K562 (cell line): ENCODE data around the gene ADAMTS10. TPM values are rescaled to one million over a fixed set of nuclear protein-coding genes. Genes with fewer than 3 reads are reported as not detected.

ENCODE experiments used
- ATAC-seq: fragments of 200-7000 bp; cut with Tn5 transposase; 3 replicates; pipeline ENCODE4 v1.9.1; 2020; ENCODE audit warnings: moderate library complexity
- BruUV-seq: library from RNA; stranded (reverse); fragments of 400-500 nt; replicated peaks from 2 replicates; lab custom pipeline; 2021; lab: Mats Ljungman, UMichigan
- CTCF ChIA-PET: fragments of 300-600 bp; formaldehyde crosslinking; extraction: SDS; loops from one replicate; lab custom pipeline; 2021; ENCODE audit warnings: low intra/inter-chr PET ratio; lab: Yijun Ruan, JAX
- POLR2A ChIA-PET: fragments of 300-600, 350-650 bp; sonication (Branson Sonifier 250); formaldehyde crosslinking; extraction: SDS; loops from one replicate; lab custom pipeline; 2021; ENCODE audit warnings: antibody characterized with exemption, inconsistent platforms; lab: Yijun Ruan, JAX
- DNase-seq, 4 experiments: peaks; one replicate each; pipeline versions ENCODE4 v3.0.0 to v3.0.0-alpha.2; 2011 to 2018; ENCODE audit warnings: low spot score in 3 of 4, mixed read lengths in 3 of 4; ENCODE audit errors: extremely low read depth in 1 of 4
- FAIRE-seq: peaks from 2 replicates; lab custom pipeline; 2011; peaks lifted over from hg19 to GRCh38; lab: Jason Lieb, UNC
- H2AFZ ChIP-seq: 2 replicates; pipeline ENCODE4 v1.6.0; 2011; ENCODE audit warnings: low read depth, low read length, control low read depth, inconsistent platforms
- H3K27ac ChIP-seq: fragments of 200-600 bp; 3 replicates; pipeline ENCODE4 v1.8.0; 2011; ENCODE audit warnings: low read depth, mild to moderate bottlenecking, control low read depth, inconsistent platforms, low read length, moderate library complexity, mixed read lengths; ENCODE audit errors: extremely low read depth
- H3K27me3 ChIP-seq, 2 experiments: fragments of 300-600 bp in 1 of 2; 2 replicates in 1 of 2; 3 replicates in 1 of 2; pipeline versions ENCODE4 v1.6.0 to v1.8.0; 2011; ENCODE audit warnings: inconsistent platforms in 2 of 2, low read length in 2 of 2, mild to moderate bottlenecking in 1 of 2, mixed read lengths in 1 of 2, moderate library complexity in 1 of 2; ENCODE audit not compliant: control insufficient read depth in 2 of 2, insufficient read depth in 2 of 2
- H3K36me3 ChIP-seq: fragments of 300-600 bp; 3 replicates; pipeline ENCODE4 v1.8.0; 2011; ENCODE audit warnings: mild to moderate bottlenecking, low read length, inconsistent platforms; ENCODE audit not compliant: control insufficient read depth, insufficient read depth
- H3K4me1 ChIP-seq, 2 experiments: fragments of 200-600 bp in 1 of 2; replicated peaks in 1 of 2; 2 replicates in 1 of 2; 3 replicates in 1 of 2; pipeline versions ENCODE4 v1.5.1 to v1.8.0; 2011; ENCODE audit warnings: inconsistent platforms in 2 of 2, low read length in 2 of 2, mild to moderate bottlenecking in 1 of 2, mixed read lengths in 1 of 2, moderate library complexity in 1 of 2; ENCODE audit not compliant: control insufficient read depth in 2 of 2, insufficient read depth in 2 of 2
- H3K4me2 ChIP-seq: 2 replicates; pipeline ENCODE4 v1.6.1; 2011; ENCODE audit warnings: low read length, control low read depth, inconsistent platforms, mixed read lengths; ENCODE audit not compliant: insufficient read depth
- H3K4me3 ChIP-seq: fragments of 200-600 bp; sonication (generic), shearing (Covaris generic); 2 replicates; pipeline ENCODE4 v1.5.1; 2016; ENCODE audit warnings: control low read depth, inconsistent platforms
- H3K79me2 ChIP-seq: fragments of 200-600 bp; 3 replicates; pipeline ENCODE4 v1.8.0; 2011; ENCODE audit warnings: low read length, inconsistent platforms; ENCODE audit not compliant: control insufficient read depth, insufficient read depth
- H3K9ac ChIP-seq, 2 experiments: 2 replicates each; pipeline versions ENCODE4 v1.6.0 to v1.6.1; 2011; ENCODE audit warnings: low read depth in 2 of 2, low read length in 2 of 2, control low read depth in 1 of 2, inconsistent platforms in 1 of 2, mild to moderate bottlenecking in 1 of 2, mixed read lengths in 1 of 2; ENCODE audit not compliant: insufficient read depth in 1 of 2
- H3K9me1 ChIP-seq: one replicate; pipeline ENCODE4 v1.6.0; 2011; ENCODE audit warnings: inconsistent platforms, mild to moderate bottlenecking, low read length, moderate library complexity; ENCODE audit not compliant: control insufficient read depth, insufficient read depth
- H3K9me3 ChIP-seq: replicated peaks from 2 replicates; pipeline ENCODE4 v1.5.1; 2011; ENCODE audit warnings: low read depth, low read length, inconsistent platforms; ENCODE audit not compliant: control insufficient read depth, insufficient read depth
- H4K20me1 ChIP-seq: replicated peaks from 2 replicates; pipeline ENCODE4 v1.6.1; 2011; ENCODE audit warnings: low read length, inconsistent platforms, mixed read lengths; ENCODE audit not compliant: control insufficient read depth, insufficient read depth
- PYGO2 ChIP-seq: fragments of 450-650 bp; IDR thresholded peaks from 2 replicates; pipeline ENCODE4 v1.6.1; 2016; ENCODE audit warnings: mild to moderate bottlenecking, missing genetic modification characterization, moderate library complexity, missing compliant biosample characterization
- WGBS: fragments of 100-300 bp; shearing (Covaris generic); methylation state at CpG from one replicate; pipeline ENCODE4 v1.1.6; 2016; ENCODE audit warnings: low coverage, mixed read lengths; ENCODE audit not compliant: insufficient coverage; ENCODE audit errors: missing lambda C conversion rate; 5-methylcytosine and 5-hydroxymethylcytosine counted together
- in situ Hi-C: fragments of 300-500 bp; cut with MboI; formaldehyde crosslinking; loops from 4 replicates; pipeline ENCODE4 v1.15.0; 2018; ENCODE audit warnings: inconsistent platforms, mixed read lengths
- intact Hi-C: fragments of 100-400 bp; cut with micrococcal nuclease; formaldehyde crosslinking; loops from 2 replicates; pipeline ENCODE4 v1.14.2; 2022
- polyA plus RNA-seq, 8 experiments: library from polyadenylated mRNA; depleted of rRNA in 4 of 8; stranded (reverse) in 5 of 8; unstranded in 3 of 8; fragments of >200 nt; fragmentation: Nextera tagmentation in 2 of 8; fragmentation: Illumina TruSeq in 1 of 8; extraction: Ambion mirVana in 2 of 8; extraction: Trizol in 1 of 8; gene quantifications; 2 replicates each; pipeline versions ENCODE4 v1.2.1 to v1.2.3, GENCODE V29; 2011 to 2014; ENCODE audit warnings: inconsistent platforms in 1 of 8, missing spikeins in 1 of 8
- total RNA-seq, 7 experiments: library from RNA; depleted of rRNA in 6 of 7; stranded (reverse); fragments of >200 nt in 6 of 7; fragmentation: Illumina TruSeq in 2 of 7; extraction: Trizol in 2 of 7; gene quantifications; 2 replicates each; pipeline versions ENCODE4 v1.2.1 to v1.2.3, GENCODE V29; 2011 to 2021; ENCODE audit warnings: low replicate concordance in 1 of 7
- TF ChIP-seq, protein P1 (sequence below): fragments of 450-650 bp; IDR thresholded peaks from 2 replicates; pipeline ENCODE4 v1.6.1; 2018; ENCODE audit not compliant: partially characterized antibody

ADAMTS10 gene
- total and polyA plus RNA-seq, 9 of the 15 experiments (the other 6 are each of a cell fraction or from before 2014, with no cell fraction given): 0.33 to 1.8 (median 0.57) TPM; not detected in 4

DNA sequence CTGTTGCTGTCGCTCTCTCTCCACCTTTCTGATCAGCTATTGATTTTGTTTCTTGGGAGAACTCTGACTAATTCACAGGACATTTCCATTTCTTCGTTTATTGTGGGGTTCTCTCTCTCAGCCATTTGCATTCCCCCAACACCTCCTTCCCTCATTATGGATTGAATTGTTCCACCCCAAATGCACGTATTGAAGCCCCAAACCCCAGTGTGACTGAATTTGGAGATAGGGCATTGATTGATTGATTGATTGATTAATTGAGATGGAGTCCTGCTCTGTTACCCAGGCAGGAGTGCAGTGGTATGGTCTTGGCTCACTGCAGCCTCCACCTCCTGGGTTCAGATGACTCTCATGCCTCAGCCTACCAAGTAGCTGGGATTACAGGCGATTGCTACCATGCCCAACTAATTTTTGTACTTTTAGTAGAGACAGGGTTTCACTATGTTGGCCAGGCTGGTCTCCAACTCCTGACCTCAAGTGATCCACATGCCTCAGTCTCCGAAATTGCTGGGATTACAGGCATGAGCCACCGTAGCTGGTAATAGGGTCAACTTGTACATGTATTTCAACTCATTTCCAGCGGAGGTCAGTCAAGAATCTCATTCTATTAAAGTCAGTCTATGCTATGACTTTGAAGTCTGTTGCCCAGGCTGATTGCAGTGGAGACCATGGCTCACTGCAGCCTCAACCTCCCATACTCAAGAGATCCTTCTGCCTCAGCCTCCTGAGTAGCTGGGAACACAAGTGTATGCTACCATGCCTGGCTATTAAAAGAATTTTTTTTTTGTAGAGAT is 33.5 kb upstream of the ADAMTS10 start:
- BruUV-seq: no TSS peak
- Histone ChIP-seq H3K79me2 (no peaks in the 10 kb centered on the region), H2AFZ (no peak overlapping the region), H3K9me1 (no peaks in the 10 kb centered on the region), H3K4me2 (no peak overlapping the region), H4K20me1 (no peaks in the 10 kb centered on the region), H3K27me3 (peaks cover 0 to 9% of the 10 kb centered on the region in 2 experiments; a peak in 2 of 5 replicates), H3K9me3 (no peaks in the 10 kb centered on the region), H3K4me1 (no peaks in the 10 kb centered on the region), H3K36me3 (no peaks in the 10 kb centered on the region), H3K9ac (no peak overlapping the region), H3K27ac (no peak overlapping the region)
- in situ Hi-C loops (loop anchor here (5.0 kb wide), 1 partner anchor 433 kb away; no protein-coding TSS in a partner anchor), intact Hi-C loops (no loop called here)
- CTCF ChIA-PET: no interaction called here
- FAIRE-seq (no peak), ATAC-seq (no peak), DNase-seq (no peak)
- POLR2A ChIA-PET: interaction anchor here (0.6 kb wide), 1 partner anchor 377 kb away, joined by 3 read pairs; no protein-coding TSS in a partner anchor
- TF ChIP-seq, protein P1, sequence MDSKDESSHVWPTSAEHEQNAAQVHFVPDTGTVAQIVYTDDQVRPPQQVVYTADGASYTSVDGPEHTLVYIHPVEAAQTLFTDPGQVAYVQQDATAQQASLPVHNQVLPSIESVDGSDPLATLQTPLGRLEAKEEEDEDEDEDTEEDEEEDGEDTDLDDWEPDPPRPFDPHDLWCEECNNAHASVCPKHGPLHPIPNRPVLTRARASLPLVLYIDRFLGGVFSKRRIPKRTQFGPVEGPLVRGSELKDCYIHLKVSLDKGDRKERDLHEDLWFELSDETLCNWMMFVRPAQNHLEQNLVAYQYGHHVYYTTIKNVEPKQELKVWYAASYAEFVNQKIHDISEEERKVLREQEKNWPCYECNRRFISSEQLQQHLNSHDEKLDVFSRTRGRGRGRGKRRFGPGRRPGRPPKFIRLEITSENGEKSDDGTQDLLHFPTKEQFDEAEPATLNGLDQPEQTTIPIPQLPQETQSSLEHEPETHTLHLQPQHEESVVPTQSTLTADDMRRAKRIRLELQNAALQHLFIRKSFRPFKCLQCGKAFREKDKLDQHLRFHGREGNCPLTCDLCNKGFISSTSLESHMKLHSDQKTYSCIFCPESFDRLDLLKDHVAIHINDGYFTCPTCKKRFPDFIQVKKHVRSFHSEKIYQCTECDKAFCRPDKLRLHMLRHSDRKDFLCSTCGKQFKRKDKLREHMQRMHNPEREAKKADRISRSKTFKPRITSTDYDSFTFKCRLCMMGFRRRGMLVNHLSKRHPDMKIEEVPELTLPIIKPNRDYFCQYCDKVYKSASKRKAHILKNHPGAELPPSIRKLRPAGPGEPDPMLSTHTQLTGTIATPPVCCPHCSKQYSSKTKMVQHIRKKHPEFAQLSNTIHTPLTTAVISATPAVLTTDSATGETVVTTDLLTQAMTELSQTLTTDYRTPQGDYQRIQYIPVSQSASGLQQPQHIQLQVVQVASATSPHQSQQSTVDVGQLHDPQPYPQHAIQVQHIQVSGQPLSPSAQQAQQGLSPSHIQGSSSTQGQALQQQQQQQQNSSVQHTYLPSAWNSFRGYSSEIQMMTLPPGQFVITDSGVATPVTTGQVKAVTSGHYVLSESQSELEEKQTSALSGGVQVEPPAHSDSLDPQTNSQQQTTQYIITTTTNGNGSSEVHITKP: peak; percentile 72
- no peak for TF ChIP-seq PYGO2
- TF ChIP-seq, all 486 proteins: peak for 1
- H3K4me3 ChIP-seq: no peak overlapping the region
- 0% methylated on average over 7 of the region's 7 CpGs for WGBS
